GM19395 (cell line): ENCODE measurements around the gene DOCK10.
"Not testable (repeated sequence)": the region's sequence is repeated elsewhere in the genome, so short reads cannot be mapped to it uniquely, and the experiment has no call there.

Source experiments
- ATAC-seq: cut with Tn5 transposase; IDR thresholded peaks from one replicate; pipeline ENCODE4 v1.9.1; 2021; ENCODE audit warnings: mild to moderate bottlenecking, moderate library complexity; ENCODE audit not compliant: unreplicated experiment

DOCK10 gene

GRCh38 chr2:224925061-224925809 is 117.0 kb downstream of the DOCK10 start:
- peak; percentile 30 for ATAC-seq

GRCh38 chr2:224924631-224925030 is 117.6 kb downstream of the DOCK10 start:
- no peak for ATAC-seq

- ATAC-seq, result peak; percentile 80
Observed at GRCh38 chr2:224922142-224922727, 120.0 kb downstream of the DOCK10 start.

GRCh38 chr2:224919472-224920110 is 122.7 kb downstream of the DOCK10 start:
- no peak for ATAC-seq

- no peak for ATAC-seq
Observed at GRCh38 chr2:224918626-224919471, 123.4 kb downstream of the DOCK10 start.

GRCh38 chr2:224917246-224917645 is 125.0 kb downstream of the DOCK10 start:
- ATAC-seq, result not testable (repeated sequence)

- no peak for ATAC-seq
Observed at GRCh38 chr2:224915136-224915535, 127.1 kb downstream of the DOCK10 start.

GRCh38 chr2:224910574-224910925 is 131.7 kb downstream of the DOCK10 start:
- ATAC-seq, result no peak

- ATAC-seq, result peak; percentile 85
Observed at GRCh38 chr2:224909885-224910573, 132.2 kb downstream of the DOCK10 start.

- ATAC-seq, result no peak
Observed at GRCh38 chr2:224908818-224909217, 133.4 kb downstream of the DOCK10 start.

- no peak for ATAC-seq
Observed at GRCh38 chr2:224904381-224904780, 137.9 kb downstream of the DOCK10 start.

- ATAC-seq, result no peak
Observed at GRCh38 chr2:224903621-224904020, 138.6 kb downstream of the DOCK10 start.

- ATAC-seq, result no peak
Observed at GRCh38 chr2:224901121-224901676, 141.1 kb downstream of the DOCK10 start.

GRCh38 chr2:224895377-224895776 is 146.9 kb downstream of the DOCK10 start:
- ATAC-seq, result no peak

GRCh38 chr2:224894356-224894755 is 147.9 kb downstream of the DOCK10 start:
- peak; percentile 90 for ATAC-seq

GRCh38 chr2:224893848-224894247 is 148.4 kb downstream of the DOCK10 start:
- peak; percentile 45 for ATAC-seq

GRCh38 chr2:224892574-224893204 is 149.6 kb downstream of the DOCK10 start:
- no peak for ATAC-seq

GRCh38 chr2:224890372-224890771 is 151.9 kb downstream of the DOCK10 start:
- no peak for ATAC-seq

GRCh38 chr2:224887141-224887540 is 155.1 kb downstream of the DOCK10 start:
- no peak for ATAC-seq
